SK-N-SH treated with all-trans-retinoic acid at 6 μM for 48 hours (cell line): ENCODE data around the gene NEUROD6.

Source experiments
- ATAC-seq: fragments of 200-7000 bp; cut with Tn5 transposase; 3 replicates; pipeline ENCODE4 v1.9.1; 2020; ENCODE audit warnings: mild to moderate bottlenecking, moderate library complexity
- ARNTL ChIP-seq: fragments of 450-650 bp; formaldehyde crosslinking; IDR thresholded peaks from 2 replicates; pipeline ENCODE4 v1.5.0; 2020; ENCODE audit warnings: low read depth, mild to moderate bottlenecking, moderate library complexity, borderline replicate concordance
- BACH2 ChIP-seq: fragments of 250-450 bp; sonication (Bioruptor Pico); IDR thresholded peaks from 2 replicates; pipeline ENCODE4 v1.9.0; 2021; ENCODE audit warnings: mild to moderate bottlenecking, borderline replicate concordance
- CSDC2 ChIP-seq: fragments of 250-450 bp; sonication (Bioruptor Pico); IDR thresholded peaks from 2 replicates; pipeline ENCODE4 v1.5.0; 2020; ENCODE audit warnings: mild to moderate bottlenecking, moderate library complexity
- CSRNP3 ChIP-seq: fragments of 250-450 bp; sonication (Bioruptor Pico); IDR thresholded peaks from 2 replicates; pipeline ENCODE4 v1.5.1; 2021; ENCODE audit warnings: mild to moderate bottlenecking, moderate library complexity
- ESRRG ChIP-seq: fragments of 250-450 bp; sonication (Bioruptor Pico); IDR thresholded peaks from 2 replicates; pipeline ENCODE4 v1.6.1; 2021; ENCODE audit warnings: mild to moderate bottlenecking
- GLIS3 ChIP-seq: fragments of 250-450 bp; sonication (Bioruptor Pico); IDR thresholded peaks from 2 replicates; pipeline ENCODE4 v1.5.0; 2020; ENCODE audit warnings: mild to moderate bottlenecking, moderate library complexity
- ISL1 ChIP-seq: fragments of 250-450 bp; sonication (Bioruptor Pico); IDR thresholded peaks from 2 replicates; pipeline ENCODE4 v2.1.2; 2022; ENCODE audit warnings: mild to moderate bottlenecking, moderate library complexity
- OSR1 ChIP-seq: fragments of 250-450 bp; sonication (Bioruptor Pico); IDR thresholded peaks from 2 replicates; pipeline ENCODE4 v1.8.0; 2022; ENCODE audit warnings: moderate library complexity, mild to moderate bottlenecking, inconsistent platforms
- PPARA ChIP-seq: fragments of 250-450 bp; sonication (Bioruptor Pico); IDR thresholded peaks from 2 replicates; pipeline ENCODE4 v1.5.0; 2020; ENCODE audit warnings: mild to moderate bottlenecking, borderline replicate concordance
- RARB ChIP-seq: fragments of 250-450 bp; sonication (Bioruptor Pico); IDR thresholded peaks from 2 replicates; pipeline ENCODE4 v1.8.0; 2021; ENCODE audit warnings: mild to moderate bottlenecking, moderate library complexity
- SNAI2 ChIP-seq: fragments of 250-450 bp; sonication (Bioruptor Pico); IDR thresholded peaks from 2 replicates; pipeline ENCODE4 v1.5.0; 2020; ENCODE audit warnings: mild to moderate bottlenecking, moderate library complexity
- TCF4 ChIP-seq: fragments of 250-450 bp; sonication (Bioruptor Pico); IDR thresholded peaks from 2 replicates; pipeline ENCODE4 v1.8.0; 2021; ENCODE audit warnings: mild to moderate bottlenecking, moderate library complexity, borderline replicate concordance
- TOX ChIP-seq: fragments of 250-450 bp; sonication (Bioruptor Pico); IDR thresholded peaks from 2 replicates; pipeline ENCODE4 v1.8.0; 2021; ENCODE audit warnings: mild to moderate bottlenecking, moderate library complexity, borderline replicate concordance
- ZC3H10 ChIP-seq: fragments of 250-450 bp; sonication (Bioruptor Pico); IDR thresholded peaks from 2 replicates; pipeline ENCODE4 v1.5.1; 2021; ENCODE audit warnings: mild to moderate bottlenecking, moderate library complexity
- ZFP3 ChIP-seq: fragments of 250-450 bp; sonication (Bioruptor Pico); IDR thresholded peaks from 2 replicates; pipeline ENCODE4 v1.5.0; 2020; ENCODE audit warnings: mild to moderate bottlenecking, moderate library complexity
- ZFP30 ChIP-seq: fragments of 450-650 bp; formaldehyde crosslinking; IDR thresholded peaks from 2 replicates; pipeline ENCODE4 v1.5.0; 2022; ENCODE audit warnings: mild to moderate bottlenecking, moderate library complexity
- ZNF565 ChIP-seq: fragments of 450-650 bp; formaldehyde crosslinking; conservative IDR thresholded peaks from 2 replicates; pipeline ENCODE4 v1.5.0; 2020; ENCODE audit warnings: low read depth, mild to moderate bottlenecking, moderate library complexity
- ZNF70 ChIP-seq: fragments of 450-650 bp; formaldehyde crosslinking; IDR thresholded peaks from 2 replicates; pipeline ENCODE4 v1.5.0; 2020; ENCODE audit warnings: mild to moderate bottlenecking, moderate library complexity
- ZNF8 ChIP-seq: fragments of 450-650 bp; formaldehyde crosslinking; IDR thresholded peaks from 2 replicates; pipeline ENCODE4 v1.5.0; 2020; ENCODE audit warnings: mild to moderate bottlenecking, moderate library complexity
- TF ChIP-seq, protein P1 (sequence below): fragments of 250-450 bp; sonication (Bioruptor Pico); IDR thresholded peaks from 2 replicates; pipeline ENCODE4 v1.8.0; 2021; ENCODE audit warnings: low read depth, mild to moderate bottlenecking, moderate library complexity, borderline replicate concordance
- TF ChIP-seq, protein P2 (sequence below): fragments of 250-450 bp; sonication (Bioruptor Pico); IDR thresholded peaks from 2 replicates; pipeline ENCODE4 v1.8.0; 2020; ENCODE audit warnings: mild to moderate bottlenecking, moderate library complexity, borderline replicate concordance
- TF ChIP-seq, protein P3 (sequence below): fragments of 250-450 bp; sonication (Bioruptor Pico); IDR thresholded peaks from 2 replicates; pipeline ENCODE4 v1.5.1; 2020; ENCODE audit warnings: low read depth, mild to moderate bottlenecking, moderate library complexity

Gene NEUROD6

GRCh38 chr7:31320675-31321074 is 19.9 kb downstream of the NEUROD6 start:
- no peak for ATAC-seq

GRCh38 chr7:31318313-31318712 is 22.2 kb downstream of the NEUROD6 start:
- no peak for TF ChIP-seq SNAI2
- TF ChIP-seq ISL1 (CRISPR knock-in tag) = no peak
- no peak for TF ChIP-seq CSDC2 (CRISPR knock-in tag)
- TF ChIP-seq, protein P1, sequence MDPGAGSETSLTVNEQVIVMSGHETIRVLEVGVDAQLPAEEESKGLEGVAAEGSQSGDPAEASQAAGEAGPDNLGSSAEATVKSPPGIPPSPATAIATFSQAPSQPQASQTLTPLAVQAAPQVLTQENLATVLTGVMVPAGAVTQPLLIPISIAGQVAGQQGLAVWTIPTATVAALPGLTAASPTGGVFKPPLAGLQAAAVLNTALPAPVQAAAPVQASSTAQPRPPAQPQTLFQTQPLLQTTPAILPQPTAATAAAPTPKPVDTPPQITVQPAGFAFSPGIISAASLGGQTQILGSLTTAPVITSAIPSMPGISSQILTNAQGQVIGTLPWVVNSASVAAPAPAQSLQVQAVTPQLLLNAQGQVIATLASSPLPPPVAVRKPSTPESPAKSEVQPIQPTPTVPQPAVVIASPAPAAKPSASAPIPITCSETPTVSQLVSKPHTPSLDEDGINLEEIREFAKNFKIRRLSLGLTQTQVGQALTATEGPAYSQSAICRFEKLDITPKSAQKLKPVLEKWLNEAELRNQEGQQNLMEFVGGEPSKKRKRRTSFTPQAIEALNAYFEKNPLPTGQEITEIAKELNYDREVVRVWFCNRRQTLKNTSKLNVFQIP (CRISPR knock-in tag) = no peak
- TF ChIP-seq CSRNP3 = no peak
- no peak for TF ChIP-seq ZFP30
- TF ChIP-seq TCF4 (CRISPR knock-in tag) = no peak
- no peak for TF ChIP-seq ZNF8
- no peak for TF ChIP-seq ARNTL (CRISPR knock-in tag)
- TF ChIP-seq ZNF70 (CRISPR knock-in tag) = no peak
- no peak for TF ChIP-seq BACH2 (CRISPR knock-in tag)
- TF ChIP-seq, protein P2, sequence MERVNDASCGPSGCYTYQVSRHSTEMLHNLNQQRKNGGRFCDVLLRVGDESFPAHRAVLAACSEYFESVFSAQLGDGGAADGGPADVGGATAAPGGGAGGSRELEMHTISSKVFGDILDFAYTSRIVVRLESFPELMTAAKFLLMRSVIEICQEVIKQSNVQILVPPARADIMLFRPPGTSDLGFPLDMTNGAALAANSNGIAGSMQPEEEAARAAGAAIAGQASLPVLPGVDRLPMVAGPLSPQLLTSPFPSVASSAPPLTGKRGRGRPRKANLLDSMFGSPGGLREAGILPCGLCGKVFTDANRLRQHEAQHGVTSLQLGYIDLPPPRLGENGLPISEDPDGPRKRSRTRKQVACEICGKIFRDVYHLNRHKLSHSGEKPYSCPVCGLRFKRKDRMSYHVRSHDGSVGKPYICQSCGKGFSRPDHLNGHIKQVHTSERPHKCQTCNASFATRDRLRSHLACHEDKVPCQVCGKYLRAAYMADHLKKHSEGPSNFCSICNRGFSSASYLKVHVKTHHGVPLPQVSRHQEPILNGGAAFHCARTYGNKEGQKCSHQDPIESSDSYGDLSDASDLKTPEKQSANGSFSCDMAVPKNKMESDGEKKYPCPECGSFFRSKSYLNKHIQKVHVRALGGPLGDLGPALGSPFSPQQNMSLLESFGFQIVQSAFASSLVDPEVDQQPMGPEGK = no peak
- no peak for TF ChIP-seq TOX (CRISPR knock-in tag)
- no peak for ATAC-seq

More at GRCh38 chr7:31320675-31321074, 19.9 kb downstream of the NEUROD6 start:
- no peak for TF ChIP-seq GLIS3 (CRISPR knock-in tag)
- TF ChIP-seq ZFP30 = no peak
- no peak for TF ChIP-seq RARB
- TF ChIP-seq ESRRG (CRISPR knock-in tag) = no peak
- TF ChIP-seq, protein P1 (CRISPR knock-in tag) = no peak
- TF ChIP-seq ZNF8 = no peak
- TF ChIP-seq ISL1 (CRISPR knock-in tag) = no peak
- TF ChIP-seq TOX (CRISPR knock-in tag) = no peak
- no peak for TF ChIP-seq ZFP3 (CRISPR knock-in tag)
- TF ChIP-seq ZC3H10 = no peak
- no peak for TF ChIP-seq BACH2 (CRISPR knock-in tag)
- TF ChIP-seq CSRNP3 = no peak
- TF ChIP-seq ZNF565 (CRISPR knock-in tag) = no peak
- TF ChIP-seq ZNF70 (CRISPR knock-in tag) = no peak
- TF ChIP-seq SNAI2 = no peak
- TF ChIP-seq OSR1 (CRISPR knock-in tag) = no peak
- TF ChIP-seq, protein P3, sequence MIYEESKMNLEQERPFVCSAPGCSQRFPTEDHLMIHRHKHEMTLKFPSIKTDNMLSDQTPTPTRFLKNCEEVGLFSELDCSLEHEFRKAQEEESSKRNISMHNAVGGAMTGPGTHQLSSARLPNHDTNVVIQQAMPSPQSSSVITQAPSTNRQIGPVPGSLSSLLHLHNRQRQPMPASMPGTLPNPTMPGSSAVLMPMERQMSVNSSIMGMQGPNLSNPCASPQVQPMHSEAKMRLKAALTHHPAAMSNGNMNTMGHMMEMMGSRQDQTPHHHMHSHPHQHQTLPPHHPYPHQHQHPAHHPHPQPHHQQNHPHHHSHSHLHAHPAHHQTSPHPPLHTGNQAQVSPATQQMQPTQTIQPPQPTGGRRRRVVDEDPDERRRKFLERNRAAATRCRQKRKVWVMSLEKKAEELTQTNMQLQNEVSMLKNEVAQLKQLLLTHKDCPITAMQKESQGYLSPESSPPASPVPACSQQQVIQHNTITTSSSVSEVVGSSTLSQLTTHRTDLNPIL = no peak
- TF ChIP-seq PPARA (CRISPR knock-in tag) = no peak
- no peak for TF ChIP-seq ARNTL (CRISPR knock-in tag)
- no peak for TF ChIP-seq TCF4 (CRISPR knock-in tag)

DNA sequence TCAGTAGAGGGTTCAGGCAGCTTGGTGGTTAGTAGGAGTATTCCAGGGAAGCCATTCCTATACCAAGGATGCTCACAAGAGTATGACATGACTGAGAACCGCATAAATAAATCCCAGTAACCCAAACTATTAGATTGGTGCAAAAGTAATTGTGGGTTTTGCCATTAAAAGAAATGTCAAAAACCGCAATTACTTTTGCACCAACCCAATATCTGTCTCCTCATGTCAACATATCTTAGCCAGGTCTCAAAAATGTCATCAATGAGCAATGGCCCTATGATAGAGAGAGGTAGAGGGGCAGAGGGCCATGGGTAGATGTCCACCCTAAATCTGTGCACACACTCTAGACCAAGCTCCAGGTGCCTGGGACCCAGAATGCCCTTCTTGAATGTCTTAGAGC is 23.6 kb downstream of the NEUROD6 start:
- no peak for TF ChIP-seq RARB
- TF ChIP-seq, all 23 proteins: peak for 0
- ATAC-seq = no peak
